K562 (cell line): ENCODE data around the gene SLC25A42. TPM values are rescaled to one million over a fixed set of nuclear protein-coding genes. Genes with fewer than 3 reads are reported as not detected.
A peak's percentile ranks its signal among the peaks of the same experiment; 100 is the strongest.

Experiments
- DPF2 ChIP-seq: fragments of 450-650 bp; IDR thresholded peaks from 2 replicates; pipeline ENCODE4 v1.6.1; 2016
- EHMT2 ChIP-seq: fragments of 450-650 bp; IDR thresholded peaks from 2 replicates; pipeline ENCODE4 v1.6.1; 2018; ENCODE audit warnings: antibody characterized with exemption
- GTF2E2 ChIP-seq: fragments of 200-800 bp; sonication (Bioruptor generic); IDR thresholded peaks from 2 replicates; pipeline ENCODE4 v1.6.1; 2016; ENCODE audit warnings: missing genetic modification characterization, missing compliant biosample characterization
- HDAC8 ChIP-seq: fragments of 450-650 bp; IDR thresholded peaks from 2 replicates; pipeline ENCODE4 v1.6.1; 2016; ENCODE audit warnings: mild to moderate bottlenecking, missing genetic modification characterization, moderate library complexity, missing compliant biosample characterization
- JUN ChIP-seq, 2 experiments: sonication (generic) in 1 of 2; formaldehyde crosslinking in 1 of 2; IDR thresholded peaks; 2 replicates each; pipeline versions ENCODE4 v1.6.1 to v1.8.0; 2012 to 2022; ENCODE audit warnings: borderline replicate concordance in 2 of 2, mild to moderate bottlenecking in 2 of 2, improper control_type of control experiment in 1 of 2, low read depth in 1 of 2, low read length in 1 of 2, missing genetic modification reagents in 1 of 2
- MBD2 ChIP-seq: sonication (generic); IDR thresholded peaks from 2 replicates; pipeline ENCODE4 v1.6.1; 2016; ENCODE audit warnings: low read depth, borderline replicate concordance
- POLR2G ChIP-seq: fragments of 200-400 bp; formaldehyde crosslinking; IDR thresholded peaks from 2 replicates; pipeline ENCODE4 v1.6.1; 2017; ENCODE audit warnings: low read depth, mild to moderate bottlenecking, antibody characterized with exemption, low read length, moderate library complexity
- PRPF4 ChIP-seq: fragments of 200-400 bp; formaldehyde crosslinking; IDR thresholded peaks from one replicate; pipeline ENCODE4 v1.6.1; 2017; ENCODE audit warnings: low read length, low read depth, mild to moderate bottlenecking; ENCODE audit not compliant: insufficient read depth, poor library complexity, severe bottlenecking
- PYGO2 ChIP-seq: fragments of 450-650 bp; IDR thresholded peaks from 2 replicates; pipeline ENCODE4 v1.6.1; 2016; ENCODE audit warnings: mild to moderate bottlenecking, missing genetic modification characterization, moderate library complexity, missing compliant biosample characterization
- SIX5 ChIP-seq, 2 experiments: IDR thresholded peaks; 2 replicates each; pipeline ENCODE4 v1.6.1; 2011; ENCODE audit warnings: low read length in 2 of 2, borderline replicate concordance in 1 of 2, low read depth in 1 of 2, mild to moderate bottlenecking in 1 of 2, moderate library complexity in 1 of 2; ENCODE audit not compliant: insufficient read depth in 1 of 2
- SMAD3 ChIP-seq: fragments of 450-650 bp; formaldehyde crosslinking; conservative IDR thresholded peaks from 2 replicates; pipeline ENCODE4 v1.4.0; 2020; ENCODE audit warnings: mild to moderate bottlenecking
- SP1 ChIP-seq: sonication (generic); formaldehyde crosslinking; IDR thresholded peaks from 2 replicates; pipeline ENCODE4 v1.8.1; 2022; ENCODE audit warnings: mild to moderate bottlenecking, missing genetic modification reagents
- SREBF2 ChIP-seq: sonication (generic); formaldehyde crosslinking; IDR thresholded peaks from 2 replicates; pipeline ENCODE4 v1.4.0; 2020; ENCODE audit warnings: mild to moderate bottlenecking, missing genetic modification reagents
- TFAM ChIP-seq: fragments of 250-450 bp; sonication (Bioruptor Pico); conservative IDR thresholded peaks from 2 replicates; pipeline ENCODE4 v1.5.0; 2021; ENCODE audit warnings: mild to moderate bottlenecking, moderate library complexity
- YY1 ChIP-seq, 3 experiments: IDR thresholded peaks; 2 replicates each; pipeline ENCODE4 v1.6.1; 2011; ENCODE audit warnings: low read length in 2 of 3, mild to moderate bottlenecking in 2 of 3, moderate library complexity in 2 of 3, borderline replicate concordance in 1 of 3, control low read depth in 1 of 3, low read depth in 1 of 3; ENCODE audit not compliant: insufficient read depth in 3 of 3, insufficient replicate concordance in 2 of 3, control insufficient read depth in 1 of 3, insufficient read length in 1 of 3; ENCODE audit errors: extremely low read depth in 1 of 3
- ZFP30 ChIP-seq: fragments of 250-450 bp; sonication (Bioruptor Pico); IDR thresholded peaks from 2 replicates; pipeline ENCODE4 v1.8.0; 2022; ENCODE audit warnings: moderate library complexity, mild to moderate bottlenecking, inconsistent platforms, borderline replicate concordance
- ZNF561 ChIP-seq: fragments of 450-650 bp; formaldehyde crosslinking; conservative IDR thresholded peaks from 2 replicates; pipeline ENCODE4 v1.4.0; 2020; ENCODE audit warnings: mild to moderate bottlenecking, moderate library complexity
- ZNF76 ChIP-seq: fragments of 250-450 bp; sonication (Bioruptor Pico); IDR thresholded peaks from 2 replicates; pipeline ENCODE4 v1.4.0; 2020; ENCODE audit warnings: mild to moderate bottlenecking, moderate library complexity, borderline replicate concordance
- polyA plus RNA-seq, 8 experiments: library from polyadenylated mRNA; depleted of rRNA in 4 of 8; stranded (reverse) in 5 of 8; unstranded in 3 of 8; fragments of >200 nt; fragmentation: Nextera tagmentation in 2 of 8; fragmentation: Illumina TruSeq in 1 of 8; extraction: Ambion mirVana in 2 of 8; extraction: Trizol in 1 of 8; gene quantifications; 2 replicates each; pipeline versions ENCODE4 v1.2.1 to v1.2.3, GENCODE V29; 2011 to 2014; ENCODE audit warnings: inconsistent platforms in 1 of 8, missing spikeins in 1 of 8
- total RNA-seq, 7 experiments: library from RNA; depleted of rRNA in 6 of 7; stranded (reverse); fragments of >200 nt in 6 of 7; fragmentation: Illumina TruSeq in 2 of 7; extraction: Trizol in 2 of 7; gene quantifications; 2 replicates each; pipeline versions ENCODE4 v1.2.1 to v1.2.3, GENCODE V29; 2011 to 2021; ENCODE audit warnings: low replicate concordance in 1 of 7
- TF ChIP-seq, protein P1 (sequence below): sonication (generic); formaldehyde crosslinking; IDR thresholded peaks from 2 replicates; pipeline ENCODE4 v1.9.0; 2022; ENCODE audit warnings: mild to moderate bottlenecking, missing genetic modification reagents
- TF ChIP-seq, protein P2 (sequence below): fragments of 250-450 bp; sonication (Bioruptor Pico); IDR thresholded peaks from 2 replicates; pipeline ENCODE4 v1.5.0; 2020; ENCODE audit warnings: mild to moderate bottlenecking
- TF ChIP-seq, protein P3 (sequence below): sonication (generic); formaldehyde crosslinking; IDR thresholded peaks from 2 replicates; pipeline ENCODE4 v1.8.0; 2022; ENCODE audit warnings: missing genetic modification reagents, mild to moderate bottlenecking, borderline replicate concordance

Gene SLC25A42
- total and polyA plus RNA-seq, 9 of the 15 experiments (the other 6 are each of a cell fraction or from before 2014, with no cell fraction given), result 0.59 to 32.2 (median 14.1) TPM

DNA sequence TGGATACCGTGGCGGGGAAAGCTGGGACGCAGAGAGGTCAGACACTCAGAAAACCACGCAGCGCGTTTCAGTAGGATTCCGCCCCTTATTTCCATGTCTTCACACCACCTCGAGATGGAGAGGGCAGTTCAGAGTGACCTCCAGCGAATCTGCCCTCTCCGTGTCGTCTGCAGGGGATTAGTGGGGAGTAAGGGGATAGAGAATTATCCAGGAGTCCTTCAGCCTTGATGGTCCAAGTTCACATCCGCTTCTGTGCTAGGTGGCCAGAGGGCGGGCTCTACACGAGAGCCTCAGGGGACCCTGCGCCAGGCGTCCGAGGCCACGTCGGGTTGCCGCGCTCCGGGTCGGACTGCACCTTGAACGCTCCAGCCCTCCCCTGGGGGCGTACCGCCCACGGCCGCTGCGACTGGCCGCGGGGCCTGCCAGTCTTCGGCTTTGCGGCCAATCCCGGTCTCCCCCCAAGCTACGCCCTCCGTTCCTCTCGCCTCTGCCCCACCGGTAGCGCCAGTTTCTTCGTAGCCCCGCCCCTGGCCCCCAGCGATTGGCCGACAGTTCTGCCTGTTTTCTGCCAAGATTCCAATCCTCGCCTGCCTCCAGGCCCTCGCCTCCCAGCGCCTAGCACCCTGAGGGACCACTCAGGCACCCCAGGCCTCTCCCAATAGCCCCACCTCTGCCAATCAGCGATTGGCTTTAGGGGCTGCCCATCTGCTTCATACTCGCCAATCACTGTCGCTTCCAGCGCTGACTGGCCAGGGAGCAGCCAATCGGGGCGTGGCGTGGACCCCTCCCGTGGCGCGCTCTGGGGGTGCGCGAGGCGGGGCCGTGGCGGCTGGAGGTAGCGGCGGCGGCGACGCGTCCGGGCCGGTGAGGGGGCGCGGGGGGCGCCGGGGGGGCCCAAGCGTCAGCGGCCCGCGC, at the start of gene SLC25A42 (continued):
- TF ChIP-seq GTF2E2 (tag) (no peak), EHMT2 (no peak), JUN (IDR thresholded peaks at IDR 0.05; ENCODE audit: borderline replicate concordance, low read depth, low read length) (no peak), JUN (CRISPR knock-in tag; IDR thresholded peaks at IDR 0.05; ENCODE audit: borderline replicate concordance) (no peak), SIX5 (IDR thresholded peaks at IDR 0.05; ENCODE audit: borderline replicate concordance in 1 of 2, insufficient read depth in 1 of 2, low read depth in 1 of 2, low read length in 2 of 2) (no peak), YY1 (IDR thresholded peaks at IDR 0.05; ENCODE audit: borderline replicate concordance in 1 of 3, control insufficient read depth in 1 of 3, extremely low read depth in 1 of 3, insufficient read depth in 3 of 3, insufficient read length in 1 of 3, insufficient replicate concordance in 2 of 3, low read depth in 1 of 3, low read length in 2 of 3) (peak in 1 of 3 experiments; percentile 23), MBD2 (peak; percentile 99), PYGO2 (no peak), PRPF4 (no peak), SMAD3 (0 out of 2 replicates have a peak, but pooled peaks have one; percentile 7), SP1 (peak; percentile 98), ZFP30 (CRISPR knock-in tag) (no peak), POLR2G (peak; percentile 84), TFAM (CRISPR knock-in tag) (no peak), ZNF561 (no peak), SREBF2 (CRISPR knock-in tag) (no peak), DPF2 (no peak), ZNF76 (CRISPR knock-in tag) (no peak), HDAC8 (tag) (0 out of 2 replicates have a peak, but pooled peaks have one; percentile 27)
- TF ChIP-seq, protein P1, sequence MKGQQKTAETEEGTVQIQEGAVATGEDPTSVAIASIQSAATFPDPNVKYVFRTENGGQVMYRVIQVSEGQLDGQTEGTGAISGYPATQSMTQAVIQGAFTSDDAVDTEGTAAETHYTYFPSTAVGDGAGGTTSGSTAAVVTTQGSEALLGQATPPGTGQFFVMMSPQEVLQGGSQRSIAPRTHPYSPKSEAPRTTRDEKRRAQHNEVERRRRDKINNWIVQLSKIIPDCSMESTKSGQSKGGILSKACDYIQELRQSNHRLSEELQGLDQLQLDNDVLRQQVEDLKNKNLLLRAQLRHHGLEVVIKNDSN, result peak; percentile 34; the same call in 1 of the 2 replicates
- TF ChIP-seq, protein P2, sequence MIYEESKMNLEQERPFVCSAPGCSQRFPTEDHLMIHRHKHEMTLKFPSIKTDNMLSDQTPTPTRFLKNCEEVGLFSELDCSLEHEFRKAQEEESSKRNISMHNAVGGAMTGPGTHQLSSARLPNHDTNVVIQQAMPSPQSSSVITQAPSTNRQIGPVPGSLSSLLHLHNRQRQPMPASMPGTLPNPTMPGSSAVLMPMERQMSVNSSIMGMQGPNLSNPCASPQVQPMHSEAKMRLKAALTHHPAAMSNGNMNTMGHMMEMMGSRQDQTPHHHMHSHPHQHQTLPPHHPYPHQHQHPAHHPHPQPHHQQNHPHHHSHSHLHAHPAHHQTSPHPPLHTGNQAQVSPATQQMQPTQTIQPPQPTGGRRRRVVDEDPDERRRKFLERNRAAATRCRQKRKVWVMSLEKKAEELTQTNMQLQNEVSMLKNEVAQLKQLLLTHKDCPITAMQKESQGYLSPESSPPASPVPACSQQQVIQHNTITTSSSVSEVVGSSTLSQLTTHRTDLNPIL (CRISPR knock-in tag), result no peak
- TF ChIP-seq, protein P3, sequence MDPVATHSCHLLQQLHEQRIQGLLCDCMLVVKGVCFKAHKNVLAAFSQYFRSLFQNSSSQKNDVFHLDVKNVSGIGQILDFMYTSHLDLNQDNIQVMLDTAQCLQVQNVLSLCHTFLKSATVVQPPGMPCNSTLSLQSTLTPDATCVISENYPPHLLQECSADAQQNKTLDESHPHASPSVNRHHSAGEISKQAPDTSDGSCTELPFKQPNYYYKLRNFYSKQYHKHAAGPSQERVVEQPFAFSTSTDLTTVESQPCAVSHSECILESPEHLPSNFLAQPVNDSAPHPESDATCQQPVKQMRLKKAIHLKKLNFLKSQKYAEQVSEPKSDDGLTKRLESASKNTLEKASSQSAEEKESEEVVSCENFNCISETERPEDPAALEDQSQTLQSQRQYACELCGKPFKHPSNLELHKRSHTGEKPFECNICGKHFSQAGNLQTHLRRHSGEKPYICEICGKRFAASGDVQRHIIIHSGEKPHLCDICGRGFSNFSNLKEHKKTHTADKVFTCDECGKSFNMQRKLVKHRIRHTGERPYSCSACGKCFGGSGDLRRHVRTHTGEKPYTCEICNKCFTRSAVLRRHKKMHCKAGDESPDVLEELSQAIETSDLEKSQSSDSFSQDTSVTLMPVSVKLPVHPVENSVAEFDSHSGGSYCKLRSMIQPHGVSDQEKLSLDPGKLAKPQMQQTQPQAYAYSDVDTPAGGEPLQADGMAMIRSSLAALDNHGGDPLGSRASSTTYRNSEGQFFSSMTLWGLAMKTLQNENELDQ (CRISPR knock-in tag), result no peak
